Stimulated activated CD8-positive, alpha-beta memory T cell treated with anti-CD3 and anti-CD28 coated beads, Interleukin-15, amount 100 ng/mL, for 1 hour (primary cell): ENCODE results near the gene CTNNBL1.
"Not testable (repeated sequence)": the region's sequence is repeated elsewhere in the genome, so short reads cannot be mapped to it uniquely, and the experiment has no call there.

Source experiments
- DNase-seq: peaks from one replicate; pipeline ENCODE4 v3.0.0-alpha.2; 2020; ENCODE audit warnings: low read depth

The CTNNBL1 gene

DNA sequence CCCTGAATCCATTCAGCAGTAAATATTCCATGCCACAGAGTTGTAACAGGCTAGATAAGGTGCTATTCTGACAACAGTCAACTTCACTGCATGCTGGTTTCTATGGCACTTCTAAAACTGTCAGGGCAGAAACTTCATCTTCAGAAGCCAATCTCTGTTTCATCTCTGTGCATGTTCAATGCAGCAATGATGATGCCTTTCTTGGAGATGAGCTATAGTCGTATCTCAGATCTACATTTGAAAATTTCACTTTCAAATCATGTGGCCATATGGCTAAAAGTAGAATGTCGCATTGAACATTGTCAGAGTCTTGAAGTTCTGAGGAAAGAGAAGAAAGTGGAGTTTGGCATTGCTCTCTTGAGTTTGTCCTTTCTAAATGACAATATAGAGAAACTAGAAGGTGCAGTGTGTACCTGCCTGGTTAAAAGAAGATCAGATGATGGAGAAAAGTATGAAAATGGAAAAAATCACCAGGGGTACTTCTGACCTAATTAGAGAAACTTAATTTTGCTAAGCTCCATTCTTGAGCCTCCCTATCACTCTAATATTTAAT, 160.1 kb downstream of the CTNNBL1 start:
- DNase-seq, result no peak

DNA sequence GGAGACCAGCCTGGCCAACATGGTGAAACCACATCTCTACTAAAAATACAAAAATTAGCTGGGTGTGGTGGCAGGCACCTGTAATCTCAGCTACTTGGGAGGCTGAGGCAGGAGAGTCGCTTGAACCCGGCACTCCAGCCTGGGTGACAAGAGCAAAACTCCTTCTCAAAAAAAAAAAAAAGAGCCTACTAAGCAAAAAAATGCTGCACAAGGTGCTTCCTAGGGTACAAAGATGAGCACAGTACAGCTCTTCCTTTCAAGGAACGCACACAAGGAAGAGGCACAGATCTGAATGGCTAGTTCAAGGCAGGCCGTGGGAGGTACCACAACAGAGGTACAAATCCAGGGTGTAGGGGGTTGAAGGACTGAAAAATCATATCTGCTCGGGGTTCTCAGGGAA, 162.2 kb downstream of the CTNNBL1 start:
- not testable (repeated sequence) for DNase-seq

DNA sequence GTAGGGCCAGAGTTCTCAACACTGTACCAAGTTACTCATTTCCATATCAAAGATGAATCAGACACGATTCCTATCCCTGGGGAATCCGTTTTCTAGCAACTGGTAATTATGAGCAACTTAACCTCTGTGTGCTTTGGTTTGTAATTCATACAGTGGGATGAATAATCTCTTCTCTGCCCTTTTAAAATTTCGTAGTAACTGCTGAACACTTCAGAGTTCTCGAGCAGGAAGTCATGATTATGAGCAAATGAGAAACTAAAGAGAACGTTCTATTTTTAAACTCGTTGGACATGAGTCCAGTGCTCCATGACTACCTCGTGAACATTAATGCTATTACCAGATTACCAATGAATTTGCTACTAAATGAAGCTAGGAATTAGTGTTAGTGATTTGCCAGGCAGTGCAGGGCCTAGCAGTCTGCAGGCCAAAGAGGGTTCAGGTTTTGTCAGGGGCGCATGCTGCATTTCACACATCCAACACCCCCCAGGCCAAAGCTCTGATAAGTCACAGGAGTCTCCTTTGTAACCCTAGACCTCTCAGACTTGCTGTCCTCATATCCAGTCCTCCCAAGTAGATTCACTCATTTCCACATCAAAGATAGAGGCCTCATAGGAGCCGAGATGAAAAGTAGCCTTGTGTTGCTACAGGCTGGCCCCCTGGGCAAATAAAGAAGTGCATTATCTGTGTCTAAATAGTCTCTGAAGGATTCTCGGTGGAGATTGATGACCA, 163.3 kb downstream of the CTNNBL1 start:
- DNase-seq, result no peak

DNA sequence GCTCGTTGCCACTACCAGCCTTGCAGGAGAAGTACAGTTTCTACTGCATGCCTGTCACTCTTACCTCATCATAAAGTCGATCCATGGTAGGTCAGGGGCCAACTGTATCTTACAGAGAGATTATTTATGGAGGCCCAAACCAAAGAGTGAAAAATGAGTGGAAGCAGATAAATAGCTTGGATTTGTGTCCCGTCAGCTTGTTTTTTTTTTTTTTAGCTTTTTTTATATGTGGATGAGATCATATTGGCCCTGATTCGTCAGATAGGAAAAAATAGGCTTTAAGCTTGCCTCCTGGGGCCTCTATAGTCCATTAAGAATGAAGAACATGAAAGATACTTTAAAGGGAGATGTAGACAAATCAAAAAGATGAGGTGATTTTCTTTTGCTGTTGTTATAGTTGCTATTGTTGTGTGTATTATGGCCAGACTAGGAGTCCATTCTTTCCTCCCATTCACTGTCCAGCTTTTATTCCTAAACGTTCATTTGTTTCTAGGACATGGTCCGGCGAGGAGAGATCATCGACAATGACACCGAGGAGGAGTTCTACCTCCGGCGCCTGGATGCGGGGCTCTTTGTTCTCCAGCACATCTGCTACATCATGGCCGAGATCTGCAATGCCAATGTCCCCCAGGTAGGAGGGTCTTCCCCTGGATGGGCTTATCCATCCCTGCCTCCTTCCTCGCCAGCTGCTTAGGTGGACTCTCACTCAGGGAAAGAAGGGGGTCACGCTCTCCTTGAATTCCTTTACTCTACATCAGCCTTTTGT, 165.8 kb downstream of the CTNNBL1 start:
- DNase-seq, result no peak

DNA sequence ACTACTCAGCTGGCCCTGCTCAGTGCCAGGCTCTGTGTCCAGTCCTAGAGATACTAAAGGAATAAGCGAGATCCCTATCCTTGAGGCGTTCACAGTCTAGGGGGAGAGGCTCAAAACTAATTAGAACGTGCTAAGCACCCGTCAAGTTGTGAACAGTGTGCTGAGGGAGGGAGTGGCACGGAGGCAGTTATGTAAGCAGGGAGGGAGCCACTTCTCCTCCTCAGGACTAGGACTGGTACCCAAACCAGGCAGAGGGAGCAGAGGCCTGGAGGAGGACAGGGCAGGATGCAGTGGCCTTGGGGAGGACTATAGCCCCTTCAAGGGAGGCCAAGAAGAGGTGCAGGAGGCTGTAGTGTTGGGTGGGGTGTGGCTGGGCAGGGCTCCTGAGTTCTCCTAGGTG, 169.5 kb downstream of the CTNNBL1 start:
- DNase-seq, result no peak

DNA sequence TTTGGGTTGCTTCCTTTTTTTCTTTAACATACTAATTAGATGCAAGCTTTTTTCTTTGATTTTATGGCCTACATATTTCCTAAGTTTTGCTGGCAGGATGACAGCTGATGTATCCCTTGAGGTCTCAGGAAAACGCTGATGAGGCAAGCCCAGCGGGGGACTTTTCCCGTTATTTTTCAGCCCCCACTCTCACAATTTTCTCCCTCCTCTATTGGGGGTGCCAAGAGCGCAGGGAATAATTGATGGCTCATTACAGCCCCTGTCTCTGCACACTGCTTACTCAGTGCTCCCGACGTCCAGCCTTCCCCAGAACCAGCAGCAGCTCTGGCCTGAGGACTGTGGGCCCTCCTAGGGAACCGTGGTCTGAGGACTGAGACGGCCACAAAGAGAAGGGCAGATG, 170.5 kb downstream of the CTNNBL1 start:
- DNase-seq, result no peak

DNA sequence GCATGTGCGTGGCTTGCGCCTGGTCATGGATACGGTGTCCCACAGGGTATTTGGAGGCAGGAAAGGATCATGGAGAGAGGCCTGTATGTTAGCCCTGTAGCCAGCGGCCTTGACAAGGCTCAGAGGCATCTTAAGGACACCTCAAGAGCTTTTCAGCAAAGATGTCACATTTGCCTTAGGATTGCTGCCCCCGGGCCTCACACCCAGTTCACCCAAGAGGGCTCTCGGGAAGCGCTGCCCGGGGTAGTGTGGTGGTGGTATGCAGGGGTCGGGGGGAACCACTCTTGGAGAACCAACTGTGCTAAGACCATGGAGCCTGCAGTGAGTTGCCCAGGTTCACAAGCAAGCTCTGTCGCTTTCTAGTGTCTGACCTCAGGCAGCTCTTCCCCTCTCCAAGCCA, 172.2 kb downstream of the CTNNBL1 start:
- no peak for DNase-seq

DNA sequence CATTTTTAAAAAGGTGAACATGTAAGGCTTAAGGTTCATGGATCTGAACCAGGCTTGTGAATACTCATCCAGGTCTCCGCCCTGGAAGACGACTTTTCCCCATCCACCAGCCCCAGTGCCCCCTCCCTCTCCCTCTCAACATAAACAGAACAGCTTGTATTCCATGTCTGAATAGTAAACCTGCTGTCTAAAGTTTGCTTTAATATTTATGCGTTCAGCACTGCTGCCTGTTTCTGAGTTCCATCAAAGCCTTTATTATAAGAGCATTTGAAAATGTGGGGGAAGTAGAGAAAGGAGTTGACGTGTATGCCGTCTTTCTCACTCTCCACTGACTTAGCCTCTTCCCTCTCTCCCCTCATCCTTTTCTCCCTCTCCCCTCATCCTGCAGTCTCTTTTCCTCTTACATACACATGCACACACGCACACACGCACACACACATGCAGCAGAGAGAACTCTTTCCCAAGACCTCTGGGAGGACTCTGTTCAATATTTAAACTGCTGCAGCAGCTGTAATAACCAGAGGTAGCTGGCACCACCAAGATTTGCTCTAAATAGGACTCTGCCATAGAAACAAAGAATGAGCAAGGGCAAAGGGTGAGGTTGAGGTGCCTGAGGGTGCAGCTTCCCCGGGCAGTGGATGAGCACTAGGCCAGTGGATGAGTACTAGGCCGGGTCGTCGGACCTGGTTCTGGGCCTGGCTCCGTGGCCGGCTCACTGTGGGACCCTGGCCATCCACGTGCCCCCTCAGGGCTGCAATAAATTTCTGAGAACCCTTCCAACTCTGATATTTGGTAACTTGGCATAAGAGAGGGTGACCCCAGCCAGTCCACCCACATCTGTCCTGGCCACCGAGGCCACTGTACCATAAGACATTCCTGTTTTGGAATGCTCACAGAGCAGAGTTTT, 173.7 kb downstream of the CTNNBL1 start:
- no peak for DNase-seq

DNA sequence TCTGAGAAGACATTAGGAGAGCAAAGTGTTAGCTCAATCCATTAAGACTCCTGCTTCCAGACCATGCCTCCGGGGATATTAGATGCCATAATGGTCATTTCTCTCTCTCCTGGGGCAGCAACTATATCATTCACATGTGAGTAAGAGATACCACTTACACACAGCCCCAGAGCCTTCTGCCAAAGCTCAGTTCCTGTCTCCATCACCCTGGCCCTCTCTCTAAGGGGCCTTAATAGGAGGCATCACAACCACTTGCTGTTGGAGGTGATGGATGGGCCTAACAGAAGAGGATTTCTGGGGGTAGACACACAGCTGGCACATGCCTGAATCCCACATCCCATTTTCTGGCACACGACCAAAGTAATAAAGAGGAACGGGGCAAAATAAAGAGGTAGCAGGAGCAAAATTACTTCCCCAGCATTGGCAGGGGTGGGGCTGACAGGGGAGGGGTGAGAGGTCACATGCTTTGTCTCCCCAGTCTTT, 175.1 kb downstream of the CTNNBL1 start:
- no peak for DNase-seq

DNA sequence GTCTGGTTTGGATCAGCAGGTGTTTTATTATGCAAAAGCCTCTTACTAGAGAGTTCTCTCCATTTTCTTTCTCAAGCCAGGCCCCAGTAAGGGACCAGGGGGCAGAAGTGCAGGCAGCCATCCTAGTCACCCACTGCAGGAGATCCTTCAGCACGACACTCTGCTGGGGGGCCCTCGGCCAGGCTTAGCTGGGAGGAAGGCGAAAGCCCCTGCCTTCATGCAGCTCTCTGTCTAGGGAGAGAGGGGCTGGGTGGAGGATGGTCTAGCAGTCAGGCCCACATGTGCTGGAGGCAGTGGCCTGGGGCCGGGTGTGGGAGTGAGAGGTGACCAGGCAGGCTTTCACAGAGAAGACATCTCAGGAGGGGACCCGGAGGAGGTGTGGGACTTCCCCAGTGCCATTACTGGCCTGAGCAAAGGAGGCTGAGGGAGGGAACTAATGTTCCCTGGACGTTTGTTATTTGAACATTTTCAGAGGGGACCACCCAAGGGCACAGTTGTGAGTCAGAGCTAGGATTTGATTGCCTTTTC, 175.6 kb downstream of the CTNNBL1 start:
- DNase-seq, result no peak

DNA sequence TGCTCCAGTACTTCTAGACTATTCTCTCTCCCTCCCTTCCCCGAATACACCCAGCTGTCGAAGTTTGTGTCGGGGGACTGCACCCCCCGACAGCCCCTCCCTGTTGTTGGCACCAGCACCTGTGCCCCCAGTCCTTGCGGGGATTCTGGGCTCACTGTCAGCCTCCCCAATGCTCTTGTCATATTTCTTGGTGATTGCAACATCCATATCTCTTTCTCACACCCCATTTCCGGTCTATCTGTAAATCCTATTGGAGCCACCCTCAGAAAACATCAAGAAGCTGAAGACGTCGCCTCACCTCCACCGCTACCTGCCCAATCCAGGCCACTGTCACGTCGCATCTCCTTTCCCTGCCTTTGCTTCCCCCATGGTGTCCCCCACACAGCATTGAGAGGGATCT, 176.5 kb downstream of the CTNNBL1 start:
- DNase-seq, result no peak

DNA sequence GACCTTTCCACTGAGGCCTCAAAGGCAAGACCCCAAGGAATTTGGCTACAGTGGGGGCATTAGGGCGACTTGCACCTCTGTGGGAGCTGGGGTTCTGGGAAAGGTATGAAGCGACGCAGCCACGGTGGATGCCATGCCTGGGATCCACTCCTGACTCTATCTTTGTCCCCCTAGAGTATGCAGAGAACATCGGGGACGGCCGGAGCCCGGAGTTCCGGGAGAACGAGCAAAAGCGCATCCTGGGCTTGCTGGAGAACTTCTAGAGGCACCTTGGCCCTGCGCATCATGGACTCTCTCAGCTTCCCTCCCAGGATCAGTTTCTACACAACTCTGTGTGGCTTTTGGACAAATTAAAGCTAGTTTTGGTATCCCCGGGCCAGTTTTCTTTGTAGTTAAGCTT, 177.9 kb downstream of the CTNNBL1 start:
- DNase-seq, result no peak

DNA sequence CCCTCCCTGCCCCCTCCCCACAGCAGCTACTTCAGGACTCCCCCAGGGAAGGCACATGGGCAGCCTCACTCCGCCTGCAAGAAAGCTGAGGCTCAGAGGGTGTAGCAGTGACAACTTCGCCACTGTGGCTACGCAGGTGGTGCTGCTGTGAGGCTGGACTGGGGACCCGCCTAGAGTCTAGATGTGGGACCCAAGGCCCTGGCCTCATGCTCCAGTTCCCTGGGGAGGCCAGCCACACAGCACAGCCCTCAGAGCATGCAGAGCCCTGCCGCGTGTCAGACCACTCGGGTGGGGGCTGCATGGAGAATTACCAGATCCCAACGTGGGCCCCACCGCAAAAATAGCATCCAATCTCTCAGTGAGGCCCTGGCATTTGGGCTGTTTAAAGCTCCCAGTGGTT, 178.3 kb downstream of the CTNNBL1 start:
- DNase-seq, result no peak

DNA sequence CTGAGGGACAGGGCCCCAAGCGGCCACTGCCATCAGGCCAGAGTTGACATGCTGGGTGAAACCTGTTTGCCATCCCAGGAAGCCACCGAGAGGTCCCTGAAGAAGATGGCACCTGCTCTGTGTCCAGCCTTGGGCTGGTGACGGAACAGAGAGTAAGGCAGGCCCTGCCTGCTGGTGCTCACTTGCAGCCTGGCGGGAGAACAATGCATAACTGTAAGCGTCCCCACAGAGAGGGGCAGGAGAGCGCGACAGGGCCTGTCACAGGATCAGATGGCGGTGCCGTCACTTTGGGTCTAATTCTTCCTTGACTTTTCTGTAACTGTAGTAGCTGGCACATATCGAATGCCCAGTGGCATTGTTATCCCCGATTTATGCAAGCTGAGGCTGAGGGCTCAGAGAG, 180.1 kb downstream of the CTNNBL1 start:
- DNase-seq, result no peak

DNA sequence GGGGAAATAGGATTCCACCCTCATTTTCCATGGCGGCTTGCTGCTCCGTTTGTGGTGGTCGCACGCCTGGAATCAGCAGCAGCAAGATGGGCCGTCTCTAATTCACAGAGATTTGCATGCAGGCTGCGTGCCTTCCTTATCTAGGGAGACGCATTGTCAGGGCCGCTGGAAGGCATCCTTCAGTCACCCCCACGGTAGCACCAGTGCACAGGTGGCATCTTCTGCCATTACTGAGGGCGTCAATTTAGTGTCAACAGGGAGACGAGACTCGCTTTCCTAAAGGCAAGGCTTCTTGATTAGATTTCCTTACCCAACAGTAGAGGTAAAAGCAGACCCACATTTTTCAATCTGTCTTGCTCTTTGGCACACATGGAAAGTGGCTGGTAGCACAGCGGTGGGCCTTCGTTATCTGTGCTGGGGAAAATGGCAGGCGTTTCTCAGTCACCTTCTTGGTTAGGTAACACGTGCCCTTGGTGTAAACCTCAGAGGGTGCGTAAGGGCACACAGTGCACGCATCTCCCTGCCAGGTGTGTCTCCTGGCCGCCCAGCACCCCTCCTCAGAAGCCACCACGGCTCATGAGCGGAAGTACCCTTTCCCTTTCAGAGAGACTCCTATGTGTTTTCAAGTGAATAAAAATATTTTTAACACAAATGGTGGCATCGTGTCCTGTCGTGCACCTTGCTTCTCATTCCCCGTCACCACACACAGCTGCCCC, 181.8 kb downstream of the CTNNBL1 start:
- DNase-seq, result no peak

DNA sequence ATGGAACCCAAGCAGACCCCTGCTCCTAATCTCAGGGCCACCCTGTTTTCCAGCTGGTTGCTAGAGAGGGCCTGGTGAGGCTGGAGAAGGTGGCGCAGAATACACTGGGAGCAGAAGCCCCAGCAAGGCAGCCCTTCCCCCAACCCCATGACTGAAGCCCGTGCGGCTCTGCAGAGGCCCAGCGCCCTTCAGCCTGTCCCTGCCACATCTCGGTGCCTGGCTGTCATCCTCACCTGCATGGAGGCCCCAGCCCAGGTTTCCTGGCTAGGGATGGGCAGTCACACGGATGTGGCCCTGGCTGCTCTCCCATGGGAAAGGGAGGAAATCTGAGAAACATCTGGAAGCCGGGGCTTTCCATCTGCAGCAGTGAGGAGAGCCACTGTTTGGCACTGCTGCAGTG, 183.0 kb downstream of the CTNNBL1 start:
- DNase-seq, result no peak

DNA sequence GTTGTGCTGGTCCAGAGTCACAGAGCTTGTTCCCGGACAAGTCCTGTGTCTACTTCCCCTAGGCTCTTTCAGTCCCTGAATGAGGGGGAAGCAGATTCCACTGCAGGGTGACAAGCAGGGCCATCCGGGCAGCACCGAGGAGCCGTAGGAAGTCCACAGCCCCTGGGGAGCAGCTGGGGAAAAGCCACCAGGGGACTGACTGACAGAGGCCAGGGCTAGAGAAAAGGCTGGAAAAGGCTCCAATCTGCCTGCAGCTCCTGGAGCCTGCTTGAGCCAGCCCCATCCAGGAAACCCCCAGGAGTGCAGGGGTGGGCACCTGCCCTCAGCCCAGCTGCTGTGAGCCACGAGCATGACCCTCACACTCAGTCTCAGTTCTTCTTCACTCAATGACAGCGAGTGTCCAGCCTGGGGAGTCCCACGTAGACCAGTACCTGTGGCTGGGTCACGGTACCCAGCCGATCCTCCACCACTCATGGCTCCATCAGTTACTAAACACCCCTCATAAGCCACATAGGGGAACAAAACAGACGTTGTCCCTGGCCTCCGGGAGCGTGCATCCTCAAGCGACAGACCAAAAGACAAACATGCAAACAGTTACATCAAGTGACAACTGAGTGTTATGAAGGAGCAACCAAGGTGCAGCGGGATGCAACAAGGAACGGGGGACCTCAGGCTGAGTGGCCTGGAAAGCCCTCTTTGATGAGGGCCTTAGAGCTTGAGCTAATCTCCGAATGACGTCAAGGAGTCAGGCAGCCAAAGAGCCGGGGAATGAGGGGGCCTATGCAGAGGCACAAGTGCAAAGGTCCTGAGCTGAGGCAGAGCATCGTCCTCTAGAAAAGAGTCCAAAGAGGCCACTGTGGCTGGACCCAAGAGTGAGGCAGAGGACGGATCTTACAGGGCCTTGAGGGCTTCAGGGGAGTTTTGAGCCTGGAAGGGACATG, 184.3 kb downstream of the CTNNBL1 start:
- DNase-seq, result no peak

DNA sequence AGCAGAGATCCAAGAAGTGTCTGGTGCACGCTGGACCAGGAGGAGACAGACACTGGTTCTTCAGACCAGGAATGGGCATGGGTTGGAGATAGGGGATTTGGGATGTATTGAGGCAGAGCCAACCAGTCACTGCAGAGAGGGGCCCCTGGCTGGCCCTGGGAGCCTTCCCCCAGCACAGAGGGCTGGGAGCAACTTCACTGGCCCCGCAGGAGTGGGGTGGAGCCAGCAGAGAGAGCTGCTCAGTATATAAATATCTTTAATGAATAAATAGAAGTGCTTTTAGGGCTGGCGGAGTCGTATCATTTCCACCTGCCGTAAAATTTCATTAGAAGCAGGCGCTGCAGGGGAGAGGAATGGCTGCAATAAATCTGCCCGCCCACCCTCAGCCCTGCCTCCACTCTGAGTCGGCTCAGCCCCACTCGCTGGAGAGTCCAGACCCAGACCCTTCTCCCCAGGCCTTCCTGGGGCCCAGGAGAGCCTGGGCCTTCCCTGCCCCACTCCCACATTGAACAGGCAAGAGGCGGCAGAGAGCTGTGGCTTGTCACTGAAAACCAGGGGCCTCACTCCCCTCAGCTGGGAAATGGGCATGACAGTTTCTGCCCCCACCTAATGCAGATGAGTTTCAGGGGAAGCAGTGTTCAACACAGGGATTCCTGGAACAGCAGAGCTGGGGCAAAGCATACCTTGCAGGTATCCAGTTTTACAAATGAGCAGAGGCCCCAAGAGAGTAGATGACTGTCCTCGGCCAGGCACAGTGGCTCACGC, 185.2 kb downstream of the CTNNBL1 start:
- DNase-seq, result no peak

DNA sequence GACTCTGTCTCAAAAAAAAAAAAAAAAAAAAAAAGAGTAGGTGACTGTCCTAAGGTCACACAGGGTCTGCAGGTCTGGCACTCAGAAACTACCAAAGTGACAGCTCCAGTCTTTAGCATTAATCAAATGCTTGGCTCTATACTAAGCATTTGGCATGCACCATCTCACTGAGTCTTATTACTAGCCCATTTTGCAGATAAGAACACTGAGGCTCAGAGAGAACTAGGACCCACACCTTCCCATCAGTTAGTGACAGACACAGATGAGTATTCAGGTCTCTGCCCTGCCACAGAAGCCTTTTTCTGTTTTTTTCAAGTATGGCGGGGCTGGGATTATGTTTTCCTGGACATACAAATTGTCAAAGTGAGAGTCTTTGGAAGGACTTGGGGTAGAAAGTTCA, 186.0 kb downstream of the CTNNBL1 start:
- no peak for DNase-seq
